Nephron (organoid): ENCODE results near the gene SAC3D1.

ENCODE experiments used
- H3K27ac Mint-ChIP-seq, 3 experiments: 2 replicates each; pipeline ENCODE4 v1.8.0; 2020; ENCODE audit warnings: mixed read lengths in 3 of 3, mild to moderate bottlenecking in 2 of 3, moderate library complexity in 1 of 3
- H3K27me3 Mint-ChIP-seq: 2 replicates; pipeline ENCODE4 v1.8.0; 2021; ENCODE audit warnings: low read depth, mild to moderate bottlenecking, moderate library complexity, mixed read lengths
- H3K36me3 Mint-ChIP-seq: 2 replicates; pipeline ENCODE4 v1.8.0; 2020; ENCODE audit warnings: low read depth, mixed read lengths
- H3K4me1 Mint-ChIP-seq: 2 replicates; pipeline ENCODE4 v1.8.0; 2020; ENCODE audit warnings: mixed read lengths
- H3K4me3 Mint-ChIP-seq, 3 experiments: 2 replicates each; pipeline ENCODE4 v1.8.0; 2020; ENCODE audit warnings: mild to moderate bottlenecking in 3 of 3, mixed read lengths in 3 of 3, moderate library complexity in 2 of 3
- H3K9me3 Mint-ChIP-seq: 2 replicates; pipeline ENCODE4 v1.8.0; 2020; ENCODE audit warnings: mixed read lengths
- CTCF ChIP-seq, 3 experiments: fragments of 200-600 bp; sonication (generic); IDR thresholded peaks; one replicate each; pipeline ENCODE4 v1.5.0; 2021; ENCODE audit warnings: antibody characterized with exemption in 3 of 3; ENCODE audit not compliant: unreplicated experiment in 3 of 3

Gene SAC3D1

DNA sequence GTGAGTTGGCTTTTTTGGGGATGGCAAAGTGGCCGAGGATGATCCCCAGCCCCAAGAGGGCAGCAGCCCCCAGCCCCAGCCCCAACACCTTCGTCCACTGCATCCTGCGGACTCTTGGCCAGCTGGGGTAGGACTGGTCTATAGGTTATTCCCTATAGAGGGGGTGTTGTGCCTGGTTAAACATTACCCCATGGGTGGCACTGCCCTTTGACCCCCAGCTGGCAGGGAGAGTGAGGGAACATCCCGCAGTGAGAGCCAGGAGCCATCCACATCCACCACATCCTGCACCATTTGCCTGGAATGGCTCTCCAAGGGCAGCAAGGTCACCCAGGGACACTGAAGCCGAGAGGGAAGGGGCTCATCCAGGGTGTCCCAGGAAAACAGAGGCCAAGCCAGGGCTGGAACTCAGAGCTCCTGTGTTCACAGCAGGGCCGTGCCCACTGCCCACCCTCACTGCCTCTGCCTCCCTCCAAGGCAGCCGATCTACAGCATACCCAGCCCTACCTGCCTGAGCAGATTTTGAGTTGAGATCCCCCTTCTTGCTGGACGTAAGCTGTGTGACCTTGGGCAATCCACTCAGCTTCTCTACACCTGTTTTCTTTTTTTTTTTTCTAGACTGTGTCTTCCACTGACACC is 17.5 kb downstream of the SAC3D1 start, which contains the start of gene NAALADL1:
TSS of gene NAALADL1 (minus strand) at position 135 of the 636 bp plus-strand sequence. CDS start at position 103, 32 bp downstream.
- TF ChIP-seq CTCF (IDR thresholded peaks at IDR 0.05; ENCODE audit: unreplicated experiment in 3 of 3): no peak
- H3K4me3 Mint-ChIP-seq: no peak within 1 kb of the TSS
- no peaks in the 10 kb centered on the region for H3K9me3 Mint-ChIP-seq
- H3K4me1 Mint-ChIP-seq: no peaks in the 10 kb centered on the region
- peaks cover 6% of the 10 kb centered on the region for H3K27me3 Mint-ChIP-seq
- no peak within 1 kb of the TSS for H3K27ac Mint-ChIP-seq
- H3K36me3 Mint-ChIP-seq: no peaks in the 10 kb centered on the region

- no peaks in the 10 kb centered on the region for H3K9me3 Mint-ChIP-seq
- peaks cover 6% of the 10 kb centered on the region for H3K27me3 Mint-ChIP-seq
- TF ChIP-seq CTCF (IDR thresholded peaks at IDR 0.05; ENCODE audit: unreplicated experiment in 3 of 3): no peak
- no peaks in the 10 kb centered on the region for H3K36me3 Mint-ChIP-seq
- H3K27ac Mint-ChIP-seq: no peak overlapping the region
- no peak overlapping the region for H3K4me3 Mint-ChIP-seq
- H3K4me1 Mint-ChIP-seq: no peaks in the 10 kb centered on the region
Measured at GRCh38 chr11:65059523-65059922, 18.5 kb downstream of the SAC3D1 start.

DNA sequence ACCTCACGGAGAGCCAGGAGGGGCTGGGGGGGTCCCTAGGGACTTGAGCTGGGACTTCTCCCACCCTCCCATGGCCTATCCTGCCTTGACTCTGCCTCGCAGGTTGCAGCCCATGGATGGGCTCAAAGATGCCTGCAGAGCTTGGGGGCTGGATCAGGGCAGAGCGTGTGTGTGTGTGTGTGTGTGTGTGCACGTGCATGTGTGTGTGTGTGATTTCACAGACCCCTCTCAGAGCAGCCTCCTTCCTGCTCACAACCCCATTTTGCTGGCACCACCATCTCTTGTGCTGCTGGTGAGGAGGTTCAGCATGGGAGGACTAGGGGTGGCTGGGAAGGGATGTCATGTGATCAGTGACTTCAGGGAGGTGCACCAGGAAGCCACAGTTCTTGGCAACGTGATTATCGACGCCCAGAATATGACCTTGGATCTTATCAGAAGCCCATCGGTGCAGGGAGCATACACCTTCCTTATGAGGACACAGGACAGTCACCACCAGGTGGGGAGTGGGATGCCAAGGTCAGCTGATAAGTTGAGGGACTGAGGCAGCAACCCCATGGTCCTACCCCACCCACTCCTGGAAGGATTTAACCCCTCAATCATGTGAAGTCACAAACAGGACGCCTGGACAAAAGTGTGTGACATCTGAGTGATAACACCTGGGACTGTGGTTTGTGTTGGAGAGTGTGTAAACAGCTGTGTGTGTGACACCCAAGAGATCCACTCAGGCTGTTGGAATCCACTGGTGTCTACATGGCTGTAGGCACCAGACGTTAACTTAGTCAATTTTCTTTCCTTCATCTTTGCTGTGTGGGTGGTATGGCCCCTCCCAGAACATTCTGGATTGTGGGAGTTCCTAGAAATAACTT is 19.2 kb downstream of the SAC3D1 start:
- Mint-ChIP-seq H3K27ac (no peak overlapping the region), H3K27me3 (peaks cover 6% of the 10 kb centered on the region), H3K4me3 (no peak overlapping the region), H3K36me3 (no peaks in the 10 kb centered on the region), H3K4me1 (no peaks in the 10 kb centered on the region), H3K9me3 (no peaks in the 10 kb centered on the region)
- TF ChIP-seq CTCF (IDR thresholded peaks at IDR 0.05; ENCODE audit: unreplicated experiment in 3 of 3): no peak

DNA sequence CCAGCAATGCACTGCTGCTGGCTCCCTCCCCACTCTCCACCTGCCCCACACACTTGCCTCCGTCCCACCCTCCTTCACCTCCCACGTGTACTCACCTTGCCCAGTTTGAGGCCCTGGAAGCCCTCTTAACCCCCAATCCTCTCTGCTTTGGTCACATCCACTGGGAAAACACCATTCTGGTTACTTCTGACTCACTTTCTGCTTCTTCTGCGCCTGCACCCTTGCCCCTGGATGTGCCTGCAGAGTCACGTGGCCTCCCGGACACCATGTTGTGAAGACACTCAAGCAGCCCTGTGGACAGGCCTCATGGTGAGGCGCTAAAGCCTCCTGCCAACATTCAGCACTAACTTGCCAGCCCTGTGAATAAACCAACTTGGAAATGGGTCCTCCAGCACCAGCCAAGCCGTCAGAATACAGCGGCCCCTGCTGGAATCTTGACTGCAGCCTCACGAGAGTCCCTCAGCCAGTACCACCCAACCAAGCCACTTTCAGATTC is 20.0 kb downstream of the SAC3D1 start:
- Mint-ChIP-seq H3K9me3 (no peaks in the 10 kb centered on the region), H3K27ac (no peak overlapping the region), H3K4me1 (no peaks in the 10 kb centered on the region), H3K27me3 (peaks cover 3% of the 10 kb centered on the region), H3K4me3 (no peak overlapping the region), H3K36me3 (no peaks in the 10 kb centered on the region)
- no peak for TF ChIP-seq CTCF (IDR thresholded peaks at IDR 0.05; ENCODE audit: unreplicated experiment in 3 of 3)

DNA sequence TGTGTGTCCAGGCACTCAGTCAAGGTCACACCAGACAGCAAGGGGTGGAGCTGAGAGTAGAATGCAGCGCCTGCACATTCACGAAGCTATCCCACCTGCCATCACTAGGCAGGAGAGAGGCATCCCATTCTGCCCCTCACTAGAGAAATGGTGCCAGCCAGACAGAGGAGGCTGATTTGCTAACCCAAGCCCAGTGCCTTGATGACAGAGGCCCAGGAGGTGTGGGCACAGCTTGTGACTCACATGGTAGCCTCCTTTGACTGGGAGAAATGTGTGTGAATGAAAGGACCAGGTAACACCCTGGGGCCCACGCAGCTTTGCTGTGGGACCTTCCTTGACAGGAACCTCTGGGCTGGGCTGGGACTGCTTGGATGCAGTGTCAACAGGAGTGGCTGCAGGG is 22.5 kb downstream of the SAC3D1 start:
- no peak for TF ChIP-seq CTCF (IDR thresholded peaks at IDR 0.05; ENCODE audit: unreplicated experiment in 3 of 3)
- H3K9me3 Mint-ChIP-seq: no peaks in the 10 kb centered on the region
- H3K36me3 Mint-ChIP-seq: no peaks in the 10 kb centered on the region
- no peak overlapping the region for H3K4me3 Mint-ChIP-seq
- no peak overlapping the region for H3K27ac Mint-ChIP-seq
- H3K27me3 Mint-ChIP-seq: no peaks in the 10 kb centered on the region
- no peaks in the 10 kb centered on the region for H3K4me1 Mint-ChIP-seq
